Stimulated activated CD8-positive, alpha-beta memory T cell treated with anti-CD3 and anti-CD28 coated beads, Interleukin-15, amount 100 ng/mL, for 24 hours (primary cell): ENCODE measurements around the gene C1orf167.
A peak's percentile ranks its signal among the peaks of the same experiment; 100 is the strongest.

Experiments
- DNase-seq: peaks from one replicate; pipeline ENCODE4 v3.0.0-alpha.2; 2020; ENCODE audit warnings: low read depth

The C1orf167 gene

GRCh38 chr1:11835441-11836225 is 73.6 kb downstream of the C1orf167 start:
- DNase-seq = no peak

GRCh38 chr1:11836955-11837766 is 75.2 kb downstream of the C1orf167 start:
- DNase-seq = no peak

DNA sequence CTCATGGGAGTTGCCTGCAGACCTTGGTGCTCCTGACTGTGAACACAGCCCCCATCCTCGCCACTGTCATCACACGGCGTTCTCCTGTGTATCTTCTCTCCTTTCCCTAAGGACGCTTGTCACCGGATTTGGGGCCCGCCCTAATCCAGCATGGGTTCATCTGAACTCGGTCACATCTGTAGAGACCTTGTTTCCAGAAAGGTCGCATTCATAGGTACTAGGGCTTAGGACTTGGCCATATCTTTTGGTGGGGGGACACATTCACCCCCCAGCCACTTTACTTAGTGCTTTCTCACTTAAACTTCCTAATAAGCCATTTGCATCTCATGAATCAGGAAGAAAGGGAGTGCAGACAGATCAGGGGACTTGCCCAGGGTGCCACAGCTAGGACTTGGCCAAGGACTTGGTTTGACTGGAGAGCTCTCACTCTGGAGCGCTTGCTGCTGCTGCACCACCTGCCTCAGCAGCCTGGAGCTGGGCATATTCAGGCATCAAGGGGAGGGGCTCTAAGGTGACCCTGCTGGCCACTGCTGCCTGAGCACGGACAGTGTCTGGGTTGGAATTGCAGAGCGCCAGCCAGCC is 75.9 kb downstream of the C1orf167 start:
- no peak for DNase-seq

DNA sequence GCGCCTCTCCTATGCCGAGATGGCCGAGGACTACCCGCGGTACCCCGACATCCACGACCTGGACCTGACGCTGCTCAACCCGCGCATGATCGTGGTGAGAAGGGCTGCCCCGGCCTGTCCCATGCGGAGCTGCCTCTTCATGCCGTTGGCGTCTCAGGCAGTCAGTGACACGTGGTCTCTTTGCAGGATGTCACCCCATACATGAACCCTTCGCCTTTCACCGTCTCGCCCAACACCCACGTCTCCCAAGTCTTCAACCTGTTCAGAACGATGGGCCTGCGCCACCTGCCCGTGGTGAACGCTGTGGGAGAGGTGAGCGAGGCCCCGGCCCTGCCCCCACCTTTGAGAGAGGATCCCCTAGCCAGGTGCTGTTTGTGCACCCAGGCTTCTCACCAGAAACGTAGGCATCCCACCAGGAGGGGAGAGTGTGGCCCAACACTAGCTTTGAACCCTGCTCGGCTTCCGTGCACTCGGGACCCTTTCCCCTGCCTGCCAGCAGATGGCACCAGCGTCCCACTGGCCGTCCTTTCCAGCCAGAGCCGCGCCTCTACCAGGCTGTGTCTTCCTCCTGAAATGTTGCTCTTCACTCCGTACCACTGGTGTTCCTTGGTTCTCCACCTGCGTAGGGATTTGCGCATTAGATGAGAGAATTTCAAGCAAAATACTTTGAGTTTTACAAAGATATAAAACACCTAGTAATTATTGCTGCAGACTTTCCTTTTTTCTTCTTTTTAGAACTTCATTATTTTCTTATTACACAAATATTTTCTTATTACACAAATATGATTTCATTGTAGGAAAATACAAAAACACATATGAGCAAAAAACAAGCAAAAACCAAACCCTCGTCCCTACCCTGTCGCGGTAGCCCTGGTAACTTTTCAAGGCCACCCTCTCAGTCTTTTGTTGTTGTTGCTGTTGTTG is 76.6 kb downstream of the C1orf167 start:
- DNase-seq = peak; percentile 51
